ENCODE measurements around the gene MECP2. TPM values are rescaled to one million over a fixed set of nuclear protein-coding genes. Genes with fewer than 3 reads are reported as not detected.

The MECP2 gene
- total RNA-seq, 1 donor from 2014 or later = 60.0 TPM

GRCh38 chrX:154019633-154020528 lies 77.6 kb downstream of the MECP2 start, which contains the start of gene IRAK1:
Gene IRAK1 (minus strand): TSS chrX:154019902. CDS start chrX:154019812, 90 bp downstream.
- Mint-ChIP-seq H3K4me1 (ENCODE audit: unreplicated experiment) (peaks cover 11% of the 10 kb centered on the region), H3K27ac (ENCODE audit: unreplicated experiment) (peak within 1 kb of the TSS; percentile 74), H3K27me3 (ENCODE audit: unreplicated experiment) (peaks cover 3% of the 10 kb centered on the region), H3K36me3 (ENCODE audit: low read depth, unreplicated experiment) (peaks cover 9% of the 10 kb centered on the region), H3K9me3 (ENCODE audit: unreplicated experiment) (no peaks in the 10 kb centered on the region), H3K4me3 (ENCODE audit: unreplicated experiment) (peak within 1 kb of the TSS; percentile 84)
- no peak for TF ChIP-seq CTCF (IDR thresholded peaks at IDR 0.05; ENCODE audit: unreplicated experiment)
- DNase-seq (ENCODE audit: low spot score) = peak; percentile 42

- no peak for DNase-seq (ENCODE audit: low spot score)
- Mint-ChIP-seq H3K27me3 (ENCODE audit: unreplicated experiment) (peaks cover 1% of the 10 kb centered on the region), H3K9me3 (ENCODE audit: unreplicated experiment) (no peaks in the 10 kb centered on the region), H3K27ac (ENCODE audit: unreplicated experiment) (no peak overlapping the region), H3K4me1 (ENCODE audit: unreplicated experiment) (peaks cover 11% of the 10 kb centered on the region), H3K36me3 (ENCODE audit: low read depth, unreplicated experiment) (peaks cover 9% of the 10 kb centered on the region), H3K4me3 (ENCODE audit: unreplicated experiment) (peak overlapping the region; percentile 84)
- TF ChIP-seq CTCF (IDR thresholded peaks at IDR 0.05; ENCODE audit: unreplicated experiment) = no peak
Measured at GRCh38 chrX:154019061-154019621, 78.4 kb downstream of the MECP2 start.

- Mint-ChIP-seq H3K4me3 (ENCODE audit: unreplicated experiment) (peak overlapping the region; percentile 84), H3K36me3 (ENCODE audit: low read depth, unreplicated experiment) (peaks cover 9% of the 10 kb centered on the region), H3K27me3 (ENCODE audit: unreplicated experiment) (peaks cover 1% of the 10 kb centered on the region), H3K27ac (ENCODE audit: unreplicated experiment) (no peak overlapping the region), H3K4me1 (ENCODE audit: unreplicated experiment) (peaks cover 11% of the 10 kb centered on the region), H3K9me3 (ENCODE audit: unreplicated experiment) (no peaks in the 10 kb centered on the region)
- TF ChIP-seq CTCF (IDR thresholded peaks at IDR 0.05; ENCODE audit: unreplicated experiment) = no peak
- no peak for DNase-seq (ENCODE audit: low spot score)
Measured at GRCh38 chrX:154018518-154019060, 78.9 kb downstream of the MECP2 start.

GRCh38 chrX:154017766-154018517 lies 79.6 kb downstream of the MECP2 start:
- no peak overlapping the region for H3K27ac Mint-ChIP-seq (ENCODE audit: unreplicated experiment)
- H3K4me3 Mint-ChIP-seq (ENCODE audit: unreplicated experiment) = no peak overlapping the region
- DNase-seq (ENCODE audit: low spot score) = no peak
- H3K9me3 Mint-ChIP-seq (ENCODE audit: unreplicated experiment) = no peaks in the 10 kb centered on the region
- TF ChIP-seq CTCF (IDR thresholded peaks at IDR 0.05; ENCODE audit: unreplicated experiment) = no peak
- peaks cover 6% of the 10 kb centered on the region for H3K36me3 Mint-ChIP-seq (ENCODE audit: low read depth, unreplicated experiment)
- H3K4me1 Mint-ChIP-seq (ENCODE audit: unreplicated experiment) = peaks cover 7% of the 10 kb centered on the region
- peaks cover 1% of the 10 kb centered on the region for H3K27me3 Mint-ChIP-seq (ENCODE audit: unreplicated experiment)

Measured in endothelial cell (in vitro differentiated cells).